ENCODE results near the gene SESTD1. TPM values are rescaled to one million over a fixed set of nuclear protein-coding genes. Genes with fewer than 3 reads are reported as not detected.
"Not testable (repeated sequence)": the region's sequence is repeated elsewhere in the genome, so short reads cannot be mapped to it uniquely, and the experiment has no call there.

The SESTD1 gene
- total RNA-seq, 1 experiment from 2014 or later = 26.8 TPM

DNA sequence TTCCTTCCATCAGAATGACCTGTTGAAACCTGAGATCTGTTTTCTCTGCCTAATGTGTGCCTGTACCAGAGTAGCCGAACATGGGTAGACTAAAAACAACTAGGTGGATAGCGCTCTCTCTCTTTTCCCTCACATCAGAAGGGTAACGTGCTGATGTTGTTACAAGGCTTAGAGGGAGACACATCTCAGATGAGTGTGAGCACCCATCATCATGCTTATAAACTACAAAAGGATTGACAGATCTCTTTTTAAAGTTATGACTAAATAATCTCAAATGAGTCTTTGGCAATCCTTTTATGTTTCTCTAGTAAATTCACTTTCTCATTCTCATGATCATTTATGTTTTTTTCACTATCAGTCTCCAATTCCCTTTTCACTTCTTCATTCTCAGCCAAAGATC lies 139.2 kb downstream of the SESTD1 start:
- H3K36me3 ChIP-seq = 0 out of 2 replicates have a peak, but pooled peaks cover 6% of the 10 kb centered on the region
- no peaks in the 10 kb centered on the region for H3K9me3 ChIP-seq (replicated peaks)
- no peaks in the 10 kb centered on the region for H3K27me3 ChIP-seq (replicated peaks)
- no peak overlapping the region for H3K4me3 ChIP-seq
- no peak overlapping the region for H3K27ac ChIP-seq
- no peak for DNase-seq (ENCODE audit: low read depth in 1 of 2, low spot score in 2 of 2)
- no peaks in the 10 kb centered on the region for H3K4me1 ChIP-seq (replicated peaks)

DNA sequence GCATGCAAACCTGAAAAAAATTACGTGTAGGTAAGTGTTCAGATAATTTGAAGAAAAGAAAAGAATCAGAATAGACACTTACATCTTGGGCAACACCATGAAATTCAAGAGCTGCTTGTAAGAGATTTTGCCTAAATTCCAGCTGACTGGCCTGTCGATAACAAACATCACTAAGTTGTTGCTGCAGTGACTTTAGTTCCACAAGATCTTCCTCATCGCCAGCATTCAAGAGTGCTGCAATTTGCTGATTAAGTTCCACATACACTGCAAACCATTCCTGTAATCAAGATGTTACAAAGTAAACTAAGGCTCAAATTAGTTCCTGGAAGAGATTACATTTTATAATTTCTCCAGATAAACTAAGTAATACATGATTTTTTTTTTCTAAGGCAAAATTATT lies 140.3 kb downstream of the SESTD1 start:
- Histone ChIP-seq H3K27ac (no peak overlapping the region), H3K4me3 (no peak overlapping the region), H3K9me3 (replicated peaks) (no peaks in the 10 kb centered on the region), H3K4me1 (replicated peaks) (no peaks in the 10 kb centered on the region), H3K27me3 (replicated peaks) (no peaks in the 10 kb centered on the region), H3K36me3 (0 out of 2 replicates have a peak, but pooled peaks cover 6% of the 10 kb centered on the region)
- no peak for DNase-seq (ENCODE audit: low read depth in 1 of 2, low spot score in 2 of 2)

- H3K27me3 ChIP-seq (replicated peaks) = no peaks in the 10 kb centered on the region
- no peak overlapping the region for H3K4me3 ChIP-seq
- H3K27ac ChIP-seq = no peak overlapping the region
- no peaks in the 10 kb centered on the region for H3K9me3 ChIP-seq (replicated peaks)
- no peak for DNase-seq (ENCODE audit: low read depth in 1 of 2, low spot score in 2 of 2)
- 0 out of 2 replicates have a peak, but pooled peaks cover 6% of the 10 kb centered on the region for H3K36me3 ChIP-seq
- H3K4me1 ChIP-seq (replicated peaks) = no peaks in the 10 kb centered on the region
Observed at GRCh38 chr2:179123272-179123662, 141.4 kb downstream of the SESTD1 start.

DNA sequence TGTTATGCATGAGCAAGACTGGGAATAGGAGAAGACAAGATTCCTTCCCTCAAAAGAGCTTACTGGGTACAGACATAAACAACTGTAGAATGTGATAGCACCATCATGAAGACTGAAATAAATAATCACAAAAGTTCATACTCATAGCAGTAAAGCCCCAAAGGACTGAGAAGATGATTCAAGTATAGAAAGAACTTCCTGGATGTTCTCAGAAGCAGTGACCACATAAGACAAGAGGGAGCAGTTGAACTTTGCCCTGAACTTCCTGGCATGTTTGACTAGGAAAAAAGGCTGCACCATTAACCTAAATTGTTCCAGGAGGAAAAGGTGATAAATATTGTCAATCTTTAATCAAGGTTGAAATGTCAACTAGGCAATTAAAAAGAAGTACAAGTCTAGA lies 156.9 kb downstream of the SESTD1 start:
- peak in 1 of 2 experiments; percentile 48 for DNase-seq (ENCODE audit: low read depth in 1 of 2, low spot score in 2 of 2)
- peaks cover 15% of the 10 kb centered on the region for H3K36me3 ChIP-seq
- H3K27ac ChIP-seq = peak overlapping the region; percentile 57
- peaks cover 35% of the 10 kb centered on the region for H3K4me1 ChIP-seq (replicated peaks)
- no peaks in the 10 kb centered on the region for H3K9me3 ChIP-seq (replicated peaks)
- no peak overlapping the region for H3K4me3 ChIP-seq
- H3K27me3 ChIP-seq (replicated peaks) = no peaks in the 10 kb centered on the region

DNA sequence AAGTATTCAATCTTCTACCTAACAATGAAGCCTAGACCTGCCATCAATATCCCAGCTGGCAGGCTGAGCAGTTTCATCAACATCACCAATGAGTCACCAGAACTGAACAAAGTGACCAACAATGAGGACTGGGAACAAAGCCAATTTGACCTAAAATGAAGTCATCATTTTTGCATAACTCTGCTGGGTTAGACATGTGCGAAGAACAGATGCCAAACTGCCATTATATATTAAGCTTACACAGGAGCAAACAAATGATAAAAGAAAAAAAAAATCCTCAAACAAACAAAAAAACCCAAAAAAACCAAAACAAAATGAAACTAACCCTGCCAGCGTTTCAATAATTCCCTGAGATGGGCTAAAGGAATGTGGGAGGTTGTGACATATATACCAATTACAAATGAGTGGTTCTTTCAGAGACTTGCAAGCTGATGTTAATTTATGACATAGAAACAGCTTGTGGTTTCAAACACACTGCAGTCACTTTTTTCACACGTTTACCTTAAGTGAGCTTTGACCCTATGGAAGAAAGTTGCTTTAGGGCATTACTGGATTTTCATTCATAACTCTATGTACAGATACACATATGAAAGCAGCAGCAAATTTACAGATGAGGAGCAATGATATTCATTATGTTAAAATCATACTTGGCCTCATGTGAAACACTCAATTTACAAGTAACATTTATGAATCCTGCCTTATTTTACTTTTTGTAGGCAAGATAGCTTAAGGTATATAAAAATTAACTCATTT lies 157.8 kb downstream of the SESTD1 start:
- H3K36me3 ChIP-seq = peaks cover 6% of the 10 kb centered on the region
- H3K9me3 ChIP-seq (replicated peaks) = no peaks in the 10 kb centered on the region
- H3K4me1 ChIP-seq (replicated peaks) = peaks cover 35% of the 10 kb centered on the region
- no peaks in the 10 kb centered on the region for H3K27me3 ChIP-seq (replicated peaks)
- peak; percentile 79 to 94 for DNase-seq (ENCODE audit: low read depth in 1 of 2, low spot score in 2 of 2)
- H3K27ac ChIP-seq = peak overlapping the region; percentile 57
- no peak overlapping the region for H3K4me3 ChIP-seq

DNA sequence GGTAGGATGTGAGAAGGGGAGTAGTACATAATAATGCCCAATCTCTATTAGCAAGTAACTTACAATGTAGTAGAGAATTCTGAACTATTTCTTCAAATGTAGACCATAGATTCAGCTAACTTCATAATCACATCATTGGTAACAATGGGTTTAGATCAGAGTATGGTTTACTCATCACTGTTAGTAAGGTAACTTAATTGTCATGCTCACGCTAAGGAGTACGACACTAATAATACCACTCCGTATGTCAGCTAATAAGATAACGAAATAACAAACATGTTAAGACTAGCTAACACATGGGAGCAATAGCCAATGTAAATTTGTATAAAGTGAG lies 158.3 kb downstream of the SESTD1 start:
- Histone ChIP-seq H3K27ac (peak overlapping the region; percentile 38), H3K4me1 (replicated peaks) (peaks cover 35% of the 10 kb centered on the region), H3K36me3 (peaks cover 5% of the 10 kb centered on the region; the same call in 1 of the 2 replicates), H3K4me3 (no peak overlapping the region), H3K27me3 (replicated peaks) (no peaks in the 10 kb centered on the region), H3K9me3 (replicated peaks) (no peaks in the 10 kb centered on the region)
- DNase-seq (ENCODE audit: low read depth in 1 of 2, low spot score in 2 of 2) = no peak

- peak in 1 of 2 experiments; percentile 33 for DNase-seq (ENCODE audit: low read depth in 1 of 2, low spot score in 2 of 2)
- Histone ChIP-seq H3K4me1 (replicated peaks) (peaks cover 35% of the 10 kb centered on the region), H3K36me3 (peaks cover 3% of the 10 kb centered on the region; the same call in 1 of the 2 replicates), H3K27ac (no peak overlapping the region), H3K9me3 (replicated peaks) (no peaks in the 10 kb centered on the region), H3K4me3 (no peak overlapping the region), H3K27me3 (replicated peaks) (no peaks in the 10 kb centered on the region)
Observed at GRCh38 chr2:179104736-179105135, 159.9 kb downstream of the SESTD1 start.

DNA sequence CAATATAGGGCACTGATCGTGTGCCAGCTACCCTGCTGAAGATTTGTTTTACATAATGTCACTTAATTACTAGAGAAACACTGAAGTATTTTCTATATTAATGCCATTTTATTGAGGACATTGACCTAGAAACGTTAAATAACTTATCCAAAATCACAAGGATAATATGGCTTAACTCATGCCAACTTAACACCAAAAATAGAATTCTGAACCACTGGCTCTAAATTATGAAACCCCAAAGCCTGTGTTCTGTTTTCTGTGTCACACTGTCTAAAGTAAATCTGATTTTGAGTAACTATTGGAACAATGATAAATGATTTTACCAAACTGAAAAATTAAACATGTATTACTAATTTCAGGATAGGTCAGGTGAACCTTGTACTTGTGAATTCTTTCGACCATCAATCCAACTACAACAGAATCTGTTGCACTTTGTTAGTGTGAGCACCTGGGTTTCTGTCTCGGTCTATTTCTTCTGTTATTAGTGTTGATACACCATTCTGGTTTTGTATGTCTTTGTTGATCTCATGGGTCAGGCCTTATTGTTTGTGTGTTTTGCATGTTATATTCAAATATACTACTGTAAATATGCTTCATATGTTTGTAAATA lies 166.4 kb downstream of the SESTD1 start:
- Histone ChIP-seq H3K9me3 (replicated peaks) (no peaks in the 10 kb centered on the region), H3K4me1 (replicated peaks) (no peaks in the 10 kb centered on the region), H3K36me3 (no peaks in the 10 kb centered on the region), H3K27me3 (replicated peaks) (no peaks in the 10 kb centered on the region), H3K4me3 (no peak overlapping the region), H3K27ac (no peak overlapping the region)
- DNase-seq (ENCODE audit: low read depth in 1 of 2, low spot score in 2 of 2) = no peak

DNA sequence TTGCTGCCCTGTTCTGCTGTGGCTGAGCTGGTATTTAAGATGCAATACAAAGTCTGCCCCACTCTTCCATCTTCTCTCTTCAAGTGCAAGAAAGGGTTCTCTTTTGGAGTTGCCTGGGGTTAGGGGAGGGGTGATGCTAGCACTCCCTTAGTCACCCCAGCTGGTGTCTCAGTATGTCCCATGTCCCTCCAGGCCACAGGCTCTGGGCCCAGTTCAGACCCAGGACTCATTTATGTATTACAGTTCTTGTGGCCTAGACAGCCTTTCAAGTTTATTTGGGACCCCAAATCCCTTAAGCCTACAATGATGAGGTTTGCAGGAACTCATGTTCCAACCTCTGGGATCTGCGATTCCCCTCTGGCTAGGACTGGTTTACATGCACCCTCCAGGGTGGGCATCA lies 167.5 kb downstream of the SESTD1 start:
- no peak for DNase-seq (ENCODE audit: low read depth in 1 of 2, low spot score in 2 of 2)
- Histone ChIP-seq H3K27me3 (replicated peaks) (no peaks in the 10 kb centered on the region), H3K27ac (no peak overlapping the region), H3K4me3 (no peak overlapping the region), H3K4me1 (replicated peaks) (no peaks in the 10 kb centered on the region), H3K36me3 (no peaks in the 10 kb centered on the region), H3K9me3 (replicated peaks) (no peaks in the 10 kb centered on the region)

DNA sequence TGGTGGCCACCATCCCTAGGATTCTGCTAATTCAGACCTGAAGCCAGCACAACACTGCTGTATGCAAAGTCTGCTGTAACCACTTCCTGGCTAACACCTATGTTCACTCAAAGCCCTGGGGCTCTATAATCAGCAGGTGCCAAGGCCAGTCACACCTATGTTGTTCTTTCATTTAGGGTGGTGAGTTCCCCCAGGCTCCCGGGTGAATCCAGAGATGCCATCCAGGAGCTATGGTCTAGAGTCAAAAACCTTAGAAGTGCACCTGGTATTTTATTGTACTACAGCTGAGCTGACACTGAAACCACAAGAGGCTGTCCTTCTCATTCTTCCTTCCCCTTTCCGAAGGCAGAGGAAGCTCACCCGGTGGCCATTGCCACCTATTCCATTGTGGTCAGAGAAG lies 168.5 kb downstream of the SESTD1 start:
- DNase-seq (ENCODE audit: low read depth in 1 of 2, low spot score in 2 of 2) = no peak
- no peak overlapping the region for H3K4me3 ChIP-seq

GRCh38 chr2:179092912-179093311 lies 171.7 kb downstream of the SESTD1 start:
- H3K9me3 ChIP-seq (replicated peaks); H3K27ac ChIP-seq; H3K27me3 ChIP-seq (replicated peaks); H3K4me1 ChIP-seq (replicated peaks); H3K36me3 ChIP-seq; DNase-seq (ENCODE audit: low read depth in 1 of 2, low spot score in 2 of 2); H3K4me3 ChIP-seq: not testable (repeated sequence)

More for the DNA sequence above, 168.5 kb downstream of the SESTD1 start:
- no peaks in the 10 kb centered on the region for H3K9me3 ChIP-seq (replicated peaks)
- H3K27ac ChIP-seq = no peak overlapping the region
- H3K4me1 ChIP-seq (replicated peaks) = no peaks in the 10 kb centered on the region
- no peaks in the 10 kb centered on the region for H3K27me3 ChIP-seq (replicated peaks)
- H3K36me3 ChIP-seq = no peaks in the 10 kb centered on the region

DNA sequence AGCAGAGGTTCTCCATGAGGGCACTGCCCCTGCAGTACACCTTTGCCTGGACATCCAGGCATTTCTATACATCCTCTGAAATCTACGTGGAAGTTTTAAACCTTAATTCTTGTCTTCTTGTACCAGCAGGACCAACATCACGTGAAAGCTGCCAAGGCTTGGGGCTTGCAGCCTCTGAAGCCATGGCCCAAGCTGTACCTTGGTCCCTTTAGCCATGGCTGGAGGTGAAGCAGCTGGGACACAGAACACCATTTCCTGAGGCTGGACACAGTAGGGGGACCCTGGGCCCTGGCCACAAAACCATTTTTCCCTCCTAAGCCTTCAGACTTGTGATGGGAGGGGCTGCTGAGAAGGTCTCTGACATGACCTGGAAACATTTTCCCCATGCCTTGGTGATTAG lies 181.9 kb downstream of the SESTD1 start:
- Histone ChIP-seq H3K27me3 (replicated peaks) (no peaks in the 10 kb centered on the region), H3K4me1 (replicated peaks) (no peaks in the 10 kb centered on the region), H3K27ac (no peak overlapping the region), H3K9me3 (replicated peaks) (no peaks in the 10 kb centered on the region), H3K4me3 (no peak overlapping the region), H3K36me3 (no peaks in the 10 kb centered on the region)
- no peak for DNase-seq (ENCODE audit: low read depth in 1 of 2, low spot score in 2 of 2)

GRCh38 chr2:179081954-179082353 lies 182.7 kb downstream of the SESTD1 start:
- no peak for DNase-seq (ENCODE audit: low read depth in 1 of 2, low spot score in 2 of 2)
- H3K27ac ChIP-seq = no peak overlapping the region
- H3K9me3 ChIP-seq (replicated peaks) = no peaks in the 10 kb centered on the region
- no peaks in the 10 kb centered on the region for H3K27me3 ChIP-seq (replicated peaks)
- H3K4me1 ChIP-seq (replicated peaks) = no peaks in the 10 kb centered on the region
- H3K4me3 ChIP-seq = no peak overlapping the region
- H3K36me3 ChIP-seq = no peaks in the 10 kb centered on the region

- no peaks in the 10 kb centered on the region for H3K27me3 ChIP-seq (replicated peaks)
- no peaks in the 10 kb centered on the region for H3K36me3 ChIP-seq
- H3K4me3 ChIP-seq = no peak overlapping the region
- H3K9me3 ChIP-seq (replicated peaks) = no peaks in the 10 kb centered on the region
- no peaks in the 10 kb centered on the region for H3K4me1 ChIP-seq (replicated peaks)
- no peak overlapping the region for H3K27ac ChIP-seq
- DNase-seq (ENCODE audit: low read depth in 1 of 2, low spot score in 2 of 2) = no peak
Observed at GRCh38 chr2:179072527-179072926, 192.1 kb downstream of the SESTD1 start.

Data from SJSA1 (cell line).